ENCODE results near the gene RPS6KA2. TPM values are rescaled to one million over a fixed set of nuclear protein-coding genes. Genes with fewer than 3 reads are reported as not detected.

The RPS6KA2 gene
- total and polyA plus RNA-seq, 2 experiments from 2014 or later, result 12.5 to 25.3 TPM

DNA sequence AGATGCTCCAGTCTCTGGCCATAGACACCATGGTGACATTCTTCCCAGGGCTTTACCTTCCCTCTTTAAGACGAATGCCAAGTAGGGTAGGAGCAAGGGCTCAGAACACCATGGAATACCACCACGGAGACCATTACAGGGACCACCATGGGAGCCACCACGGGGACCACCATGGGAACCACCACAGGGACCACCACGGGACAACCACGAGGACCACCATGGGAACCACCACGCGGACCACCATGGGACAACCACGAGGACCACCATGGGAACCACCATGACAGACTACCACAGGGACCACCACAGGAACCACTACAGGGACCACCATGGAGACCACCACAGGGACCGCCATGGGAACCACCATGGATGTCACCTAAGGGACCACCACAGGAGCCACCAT lies 177.4 kb downstream of the RPS6KA2 start:
- H3K4me3 Mint-ChIP-seq, result no peak overlapping the region
- H3K4me1 ChIP-seq (ENCODE audit: insufficient read depth), result no peaks in the 10 kb centered on the region
- no peak overlapping the region for H3K4me3 ChIP-seq

More for the DNA sequence above, 177.4 kb downstream of the RPS6KA2 start:
- Histone ChIP-seq H3K36me3 (ENCODE audit: insufficient read depth) (no peaks in the 10 kb centered on the region), H3K79me2 (replicated peaks; ENCODE audit: insufficient read depth) (no peaks in the 10 kb centered on the region), H2AFZ (no peak overlapping the region), H3K27ac (ENCODE audit: low read depth) (no peak overlapping the region), H3F3A (replicated peaks; ENCODE audit: low read depth) (no peaks in the 10 kb centered on the region), H4K20me1 (replicated peaks; ENCODE audit: insufficient read depth) (no peaks in the 10 kb centered on the region), H3K4me2 (no peak overlapping the region), H3K9me2 (ENCODE audit: insufficient read depth) (no peaks in the 10 kb centered on the region), H3K27me3 (ENCODE audit: insufficient read depth) (no peaks in the 10 kb centered on the region)
- H3K27ac Mint-ChIP-seq, result no peak overlapping the region
- TF ChIP-seq JUNB (IDR thresholded peaks at IDR 0.05; ENCODE audit: unreplicated experiment) (no peak), STAT1 (IDR thresholded peaks at IDR 0.05; ENCODE audit: unreplicated experiment) (no peak), NANOG (IDR thresholded peaks at IDR 0.05; ENCODE audit: borderline replicate concordance) (no peak), POLR2AphosphoS5 (IDR thresholded peaks at IDR 0.05; ENCODE audit: low read depth) (no peak), EZH2phosphoT487 (IDR thresholded peaks at IDR 0.05; ENCODE audit: unreplicated experiment) (no peak)
- TF ChIP-seq, protein P1, sequence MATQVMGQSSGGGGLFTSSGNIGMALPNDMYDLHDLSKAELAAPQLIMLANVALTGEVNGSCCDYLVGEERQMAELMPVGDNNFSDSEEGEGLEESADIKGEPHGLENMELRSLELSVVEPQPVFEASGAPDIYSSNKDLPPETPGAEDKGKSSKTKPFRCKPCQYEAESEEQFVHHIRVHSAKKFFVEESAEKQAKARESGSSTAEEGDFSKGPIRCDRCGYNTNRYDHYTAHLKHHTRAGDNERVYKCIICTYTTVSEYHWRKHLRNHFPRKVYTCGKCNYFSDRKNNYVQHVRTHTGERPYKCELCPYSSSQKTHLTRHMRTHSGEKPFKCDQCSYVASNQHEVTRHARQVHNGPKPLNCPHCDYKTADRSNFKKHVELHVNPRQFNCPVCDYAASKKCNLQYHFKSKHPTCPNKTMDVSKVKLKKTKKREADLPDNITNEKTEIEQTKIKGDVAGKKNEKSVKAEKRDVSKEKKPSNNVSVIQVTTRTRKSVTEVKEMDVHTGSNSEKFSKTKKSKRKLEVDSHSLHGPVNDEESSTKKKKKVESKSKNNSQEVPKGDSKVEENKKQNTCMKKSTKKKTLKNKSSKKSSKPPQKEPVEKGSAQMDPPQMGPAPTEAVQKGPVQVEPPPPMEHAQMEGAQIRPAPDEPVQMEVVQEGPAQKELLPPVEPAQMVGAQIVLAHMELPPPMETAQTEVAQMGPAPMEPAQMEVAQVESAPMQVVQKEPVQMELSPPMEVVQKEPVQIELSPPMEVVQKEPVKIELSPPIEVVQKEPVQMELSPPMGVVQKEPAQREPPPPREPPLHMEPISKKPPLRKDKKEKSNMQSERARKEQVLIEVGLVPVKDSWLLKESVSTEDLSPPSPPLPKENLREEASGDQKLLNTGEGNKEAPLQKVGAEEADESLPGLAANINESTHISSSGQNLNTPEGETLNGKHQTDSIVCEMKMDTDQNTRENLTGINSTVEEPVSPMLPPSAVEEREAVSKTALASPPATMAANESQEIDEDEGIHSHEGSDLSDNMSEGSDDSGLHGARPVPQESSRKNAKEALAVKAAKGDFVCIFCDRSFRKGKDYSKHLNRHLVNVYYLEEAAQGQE (IDR thresholded peaks at IDR 0.05; ENCODE audit: unreplicated experiment), result no peak
- TF ChIP-seq, protein P2, sequence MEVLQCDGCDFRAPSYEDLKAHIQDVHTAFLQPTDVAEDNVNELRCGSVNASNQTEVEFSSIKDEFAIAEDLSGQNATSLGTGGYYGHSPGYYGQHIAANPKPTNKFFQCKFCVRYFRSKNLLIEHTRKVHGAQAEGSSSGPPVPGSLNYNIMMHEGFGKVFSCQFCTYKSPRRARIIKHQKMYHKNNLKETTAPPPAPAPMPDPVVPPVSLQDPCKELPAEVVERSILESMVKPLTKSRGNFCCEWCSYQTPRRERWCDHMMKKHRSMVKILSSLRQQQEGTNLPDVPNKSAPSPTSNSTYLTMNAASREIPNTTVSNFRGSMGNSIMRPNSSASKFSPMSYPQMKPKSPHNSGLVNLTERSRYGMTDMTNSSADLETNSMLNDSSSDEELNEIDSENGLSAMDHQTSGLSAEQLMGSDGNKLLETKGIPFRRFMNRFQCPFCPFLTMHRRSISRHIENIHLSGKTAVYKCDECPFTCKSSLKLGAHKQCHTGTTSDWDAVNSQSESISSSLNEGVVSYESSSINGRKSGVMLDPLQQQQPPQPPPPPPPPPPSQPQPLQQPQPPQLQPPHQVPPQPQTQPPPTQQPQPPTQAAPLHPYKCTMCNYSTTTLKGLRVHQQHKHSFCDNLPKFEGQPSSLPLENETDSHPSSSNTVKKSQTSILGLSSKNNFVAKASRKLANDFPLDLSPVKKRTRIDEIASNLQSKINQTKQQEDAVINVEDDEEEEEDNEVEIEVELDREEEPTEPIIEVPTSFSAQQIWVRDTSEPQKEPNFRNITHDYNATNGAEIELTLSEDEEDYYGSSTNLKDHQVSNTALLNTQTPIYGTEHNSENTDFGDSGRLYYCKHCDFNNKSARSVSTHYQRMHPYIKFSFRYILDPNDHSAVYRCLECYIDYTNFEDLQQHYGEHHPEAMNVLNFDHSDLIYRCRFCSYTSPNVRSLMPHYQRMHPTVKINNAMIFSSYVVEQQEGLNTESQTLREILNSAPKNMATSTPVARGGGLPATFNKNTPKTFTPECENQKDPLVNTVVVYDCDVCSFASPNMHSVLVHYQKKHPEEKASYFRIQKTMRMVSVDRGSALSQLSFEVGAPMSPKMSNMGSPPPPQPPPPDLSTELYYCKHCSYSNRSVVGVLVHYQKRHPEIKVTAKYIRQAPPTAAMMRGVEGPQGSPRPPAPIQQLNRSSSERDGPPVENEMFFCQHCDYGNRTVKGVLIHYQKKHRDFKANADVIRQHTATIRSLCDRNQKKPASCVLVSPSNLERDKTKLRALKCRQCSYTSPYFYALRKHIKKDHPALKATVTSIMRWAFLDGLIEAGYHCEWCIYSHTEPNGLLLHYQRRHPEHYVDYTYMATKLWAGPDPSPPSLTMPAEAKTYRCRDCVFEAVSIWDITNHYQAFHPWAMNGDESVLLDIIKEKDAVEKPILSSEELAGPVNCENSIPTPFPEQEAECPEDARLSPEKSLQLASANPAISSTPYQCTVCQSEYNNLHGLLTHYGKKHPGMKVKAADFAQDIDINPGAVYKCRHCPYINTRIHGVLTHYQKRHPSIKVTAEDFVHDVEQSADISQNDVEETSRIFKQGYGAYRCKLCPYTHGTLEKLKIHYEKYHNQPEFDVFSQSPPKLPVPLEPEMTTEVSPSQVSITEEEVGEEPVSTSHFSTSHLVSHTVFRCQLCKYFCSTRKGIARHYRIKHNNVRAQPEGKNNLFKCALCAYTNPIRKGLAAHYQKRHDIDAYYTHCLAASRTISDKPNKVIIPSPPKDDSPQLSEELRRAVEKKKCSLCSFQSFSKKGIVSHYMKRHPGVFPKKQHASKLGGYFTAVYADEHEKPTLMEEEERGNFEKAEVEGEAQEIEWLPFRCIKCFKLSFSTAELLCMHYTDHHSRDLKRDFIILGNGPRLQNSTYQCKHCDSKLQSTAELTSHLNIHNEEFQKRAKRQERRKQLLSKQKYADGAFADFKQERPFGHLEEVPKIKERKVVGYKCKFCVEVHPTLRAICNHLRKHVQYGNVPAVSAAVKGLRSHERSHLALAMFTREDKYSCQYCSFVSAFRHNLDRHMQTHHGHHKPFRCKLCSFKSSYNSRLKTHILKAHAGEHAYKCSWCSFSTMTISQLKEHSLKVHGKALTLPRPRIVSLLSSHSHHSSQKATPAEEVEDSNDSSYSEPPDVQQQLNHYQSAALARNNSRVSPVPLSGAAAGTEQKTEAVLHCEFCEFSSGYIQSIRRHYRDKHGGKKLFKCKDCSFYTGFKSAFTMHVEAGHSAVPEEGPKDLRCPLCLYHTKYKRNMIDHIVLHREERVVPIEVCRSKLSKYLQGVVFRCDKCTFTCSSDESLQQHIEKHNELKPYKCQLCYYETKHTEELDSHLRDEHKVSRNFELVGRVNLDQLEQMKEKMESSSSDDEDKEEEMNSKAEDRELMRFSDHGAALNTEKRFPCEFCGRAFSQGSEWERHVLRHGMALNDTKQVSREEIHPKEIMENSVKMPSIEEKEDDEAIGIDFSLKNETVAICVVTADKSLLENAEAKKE (CRISPR knock-in tag; IDR thresholded peaks at IDR 0.05), result no peak
- ATAC-seq, result no peak
- H3K27me3 Mint-ChIP-seq (ENCODE audit: insufficient read depth, low read depth, poor library complexity), result peaks cover 5% of the 10 kb centered on the region
- no peaks in the 10 kb centered on the region for H3K4me1 Mint-ChIP-seq
- DNase-seq (ENCODE audit: low spot score), result no peak
- peaks cover 63% of the 10 kb centered on the region for H3K36me3 Mint-ChIP-seq (ENCODE audit: low read depth)
- H3K9me3 Mint-ChIP-seq, result peaks cover 6% of the 10 kb centered on the region; the same call in 2 of the 3 replicates
